Activated naive CD4-positive, alpha-beta T cell treated with anti-CD3 and anti-CD28 coated beads, Interleukin-2, amount 50 U/mL, for 72 hours (primary cell): ENCODE results near the gene ANKRD9. TPM values are rescaled to one million over a fixed set of nuclear protein-coding genes. Genes with fewer than 3 reads are reported as not detected.
A peak's percentile ranks its signal among the peaks of the same experiment; 100 is the strongest.

Experiments used
- ATAC-seq, 2 donors: fragments of 150-1000 bp; cut with Tn5 transposase; 2 replicates each; pipeline ENCODE4 v1.10.0; 2021; ENCODE audit warnings: mild to moderate bottlenecking in 2 of 2, moderate library complexity in 2 of 2
- DNase-seq, 2 donors: peaks; one replicate each; pipeline ENCODE4 v3.0.0; 2021 to 2022; ENCODE audit warnings: low spot score in 2 of 2
- H3K27ac Mint-ChIP-seq, 2 donors: one replicate each; pipeline ENCODE4 v1.8.0; 2022; ENCODE audit warnings: mild to moderate bottlenecking in 2 of 2, mixed read lengths in 2 of 2
- H3K36me3 Mint-ChIP-seq, 2 donors: one replicate each; pipeline ENCODE4 v1.8.0; 2022; ENCODE audit warnings: mixed read lengths in 2 of 2
- H3K9me3 Mint-ChIP-seq, 2 donors: one replicate each; pipeline ENCODE4 v1.8.0; 2022; ENCODE audit warnings: mixed read lengths in 2 of 2
- total RNA-seq, 2 donors: library from RNA; stranded (reverse); gene quantifications; one replicate each; pipeline ENCODE4 v1.2.3, GENCODE V29; 2022

ANKRD9 gene
- total RNA-seq, 2 donors from 2014 or later: 5.2 to 15.8 TPM

DNA sequence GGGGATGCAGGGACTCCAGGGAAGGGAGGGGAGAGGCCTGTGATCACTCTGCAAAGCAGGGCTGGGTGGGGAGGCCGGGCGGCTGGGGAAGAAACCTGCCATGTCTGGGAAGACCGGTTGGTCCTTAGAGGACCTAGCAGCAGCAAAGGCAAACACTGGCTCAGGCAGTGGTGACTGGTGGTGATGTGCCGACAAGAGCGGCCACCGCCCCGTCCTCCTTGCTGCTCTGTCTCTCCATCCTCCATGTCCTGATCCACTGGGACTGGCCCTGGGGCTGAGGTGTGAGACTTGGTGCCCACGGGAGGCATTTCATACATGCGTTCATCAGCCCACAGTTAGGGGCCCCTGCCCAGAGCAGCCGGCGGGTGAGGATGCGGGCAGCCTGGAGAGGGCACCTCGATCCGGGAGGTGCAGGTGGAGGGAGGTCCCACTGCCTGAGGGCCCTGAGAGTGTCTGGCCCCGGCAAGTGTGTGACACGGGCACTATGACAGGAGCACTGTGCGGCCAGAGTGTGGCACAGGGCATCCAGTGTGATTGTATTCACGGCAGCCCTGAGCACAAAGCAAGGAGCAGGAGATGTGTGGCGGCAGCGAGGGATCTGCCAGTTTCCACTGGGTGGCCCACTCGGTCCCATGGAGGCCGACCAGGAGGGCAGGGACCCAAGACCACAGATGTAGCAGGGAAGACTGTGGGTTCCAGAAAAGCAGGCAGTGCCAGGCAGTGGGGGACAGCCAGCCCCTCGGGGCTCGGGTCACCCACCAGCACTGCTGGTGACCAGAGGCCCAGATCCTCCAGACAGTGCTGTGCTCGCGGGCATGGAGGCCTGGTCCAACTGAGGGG, 13.9 kb downstream of the ANKRD9 start:
- Mint-ChIP-seq H3K27ac (peak overlapping the region; percentile 17 to 72), H3K36me3 (no peaks in the 10 kb centered on the region), H3K9me3 (no peaks in the 10 kb centered on the region)
- ATAC-seq: no peak
- DNase-seq: no peak

DNA sequence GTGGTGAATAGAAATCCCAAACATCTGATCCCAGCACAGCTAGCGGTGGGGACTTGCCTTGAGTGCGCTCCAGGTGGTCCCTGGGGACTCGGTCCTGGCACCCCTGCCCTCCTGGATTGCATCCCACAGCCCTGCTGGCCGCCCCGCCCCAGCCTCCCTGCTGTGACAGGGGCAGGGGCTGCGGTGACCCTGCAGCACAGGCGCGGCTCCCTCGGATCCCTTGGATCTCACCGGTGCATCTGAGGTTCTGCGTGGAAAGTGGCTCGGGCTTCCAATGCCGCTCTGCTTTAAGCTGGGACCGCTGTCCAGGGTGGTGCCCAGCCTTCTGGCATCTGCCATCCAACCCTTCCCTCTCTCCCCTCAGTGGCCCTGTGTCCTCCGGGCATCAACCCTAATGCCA, 16.0 kb downstream of the ANKRD9 start:
- ATAC-seq: no peak

DNA sequence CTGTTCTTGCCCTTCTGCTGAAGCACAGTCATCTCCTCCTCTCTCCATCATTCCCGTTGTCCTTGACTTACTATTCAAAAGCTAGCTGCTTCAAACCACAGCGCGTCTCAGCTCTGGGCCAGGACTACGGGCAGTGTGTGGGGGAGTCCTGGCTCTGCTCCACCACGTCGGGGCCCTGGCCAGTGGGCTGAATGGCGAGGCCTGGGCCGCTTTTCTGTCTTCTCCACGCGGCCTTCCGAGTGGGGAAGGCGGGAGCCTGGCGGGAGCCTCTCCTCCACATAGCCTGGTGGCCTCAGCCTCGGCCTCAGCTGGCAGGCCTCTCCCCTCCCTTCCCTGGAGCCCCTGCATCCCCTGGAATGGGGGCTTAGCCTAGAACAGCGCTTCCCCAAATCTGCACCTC, 16.5 kb downstream of the ANKRD9 start:
- ATAC-seq: no peak
- no peaks in the 10 kb centered on the region for H3K9me3 Mint-ChIP-seq
- DNase-seq: no peak
- peak overlapping the region in 1 of 2 donors; percentile 61 for H3K27ac Mint-ChIP-seq
- H3K36me3 Mint-ChIP-seq: no peaks in the 10 kb centered on the region

More for the DNA sequence above, 16.0 kb downstream of the ANKRD9 start:
- Mint-ChIP-seq H3K36me3 (no peaks in the 10 kb centered on the region), H3K9me3 (no peaks in the 10 kb centered on the region), H3K27ac (no peak overlapping the region)
- DNase-seq: no peak

DNA sequence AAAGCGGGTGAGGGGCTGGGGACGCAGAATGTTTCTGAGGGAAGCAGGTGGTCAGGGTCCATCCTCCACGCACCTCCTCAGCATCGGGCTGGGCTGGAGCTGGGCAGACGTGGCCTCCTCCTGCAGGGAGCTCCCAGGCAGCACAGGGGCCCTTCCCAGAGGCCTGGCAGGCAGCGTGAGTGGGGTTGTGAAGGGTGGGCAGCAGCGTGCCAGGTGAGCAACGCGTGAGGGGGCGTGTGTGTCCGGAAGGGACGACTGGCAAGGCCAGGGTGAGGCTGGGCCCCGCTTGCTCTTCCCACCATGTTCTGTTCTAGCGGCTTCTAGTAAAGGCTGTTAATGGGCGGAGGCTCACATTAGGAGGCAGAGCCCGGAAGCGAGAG, 17.1 kb downstream of the ANKRD9 start:
- no peak overlapping the region for H3K27ac Mint-ChIP-seq

DNA sequence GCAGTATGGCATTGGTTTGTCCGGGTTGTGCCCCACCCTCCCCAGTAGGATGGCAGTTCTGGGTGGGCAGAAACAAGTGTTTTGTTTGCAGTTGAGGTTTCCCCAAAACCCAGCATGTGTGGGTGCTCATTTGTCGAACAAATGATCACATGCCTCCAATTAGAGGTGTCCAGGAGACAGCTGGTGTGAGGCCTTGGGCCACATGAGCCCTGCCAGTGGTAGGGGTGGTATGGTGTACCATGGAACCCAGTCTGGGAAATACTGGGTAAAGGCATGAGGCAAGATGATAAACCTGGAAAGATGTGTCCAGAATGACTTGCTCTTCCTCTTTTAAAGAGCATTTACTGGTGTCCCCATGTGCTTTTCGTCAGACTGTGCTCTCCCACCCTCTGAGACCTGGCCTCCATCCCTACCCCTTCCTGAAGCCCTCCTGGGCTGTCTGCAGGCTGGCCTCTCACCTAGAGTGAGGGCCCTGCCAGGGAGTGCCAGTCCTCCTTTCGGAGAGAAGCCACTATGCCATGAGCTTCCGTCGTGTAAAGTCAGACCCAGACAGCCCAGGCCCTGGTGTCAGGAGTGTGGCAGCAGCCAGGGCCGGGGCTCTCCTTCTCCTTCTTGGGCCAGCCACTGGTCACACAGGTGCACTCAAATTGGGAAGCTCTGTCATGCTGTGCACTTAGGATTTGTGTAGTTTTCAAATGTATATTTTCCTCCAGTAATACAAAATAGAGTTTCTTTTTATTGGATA, 17.6 kb downstream of the ANKRD9 start:
- DNase-seq (no peak), ATAC-seq (no peak)
- H3K27ac Mint-ChIP-seq: no peak overlapping the region

More for the DNA sequence above, 17.1 kb downstream of the ANKRD9 start:
- no peak for ATAC-seq
- Mint-ChIP-seq H3K36me3 (no peaks in the 10 kb centered on the region), H3K9me3 (no peaks in the 10 kb centered on the region)
- DNase-seq: no peak

DNA sequence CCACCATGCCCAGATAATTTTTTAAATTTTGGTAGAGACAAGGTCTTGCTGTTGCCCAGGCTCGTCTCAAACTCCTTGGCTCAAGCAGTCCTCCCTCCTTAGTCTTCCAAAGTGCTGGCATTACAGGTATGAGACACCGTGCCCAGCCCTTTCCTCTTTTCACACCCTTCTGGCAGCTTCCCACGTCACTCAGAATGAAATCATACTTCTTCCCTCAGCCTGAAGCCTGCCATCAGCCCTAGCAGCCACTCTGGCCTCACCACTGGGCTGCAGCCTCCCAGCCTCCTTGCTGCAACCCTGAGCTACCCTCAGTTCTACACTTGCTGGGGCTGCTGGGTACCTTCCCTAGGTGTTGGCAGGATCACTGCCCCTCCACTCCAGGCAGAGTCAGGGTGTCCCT, 18.2 kb downstream of the ANKRD9 start:
- Mint-ChIP-seq H3K27ac (no peak overlapping the region), H3K36me3 (no peaks in the 10 kb centered on the region), H3K9me3 (no peaks in the 10 kb centered on the region)
- no peak for ATAC-seq
- no peak for DNase-seq

More for the DNA sequence above, 17.6 kb downstream of the ANKRD9 start:
- Mint-ChIP-seq H3K36me3 (no peaks in the 10 kb centered on the region), H3K9me3 (no peaks in the 10 kb centered on the region)

DNA sequence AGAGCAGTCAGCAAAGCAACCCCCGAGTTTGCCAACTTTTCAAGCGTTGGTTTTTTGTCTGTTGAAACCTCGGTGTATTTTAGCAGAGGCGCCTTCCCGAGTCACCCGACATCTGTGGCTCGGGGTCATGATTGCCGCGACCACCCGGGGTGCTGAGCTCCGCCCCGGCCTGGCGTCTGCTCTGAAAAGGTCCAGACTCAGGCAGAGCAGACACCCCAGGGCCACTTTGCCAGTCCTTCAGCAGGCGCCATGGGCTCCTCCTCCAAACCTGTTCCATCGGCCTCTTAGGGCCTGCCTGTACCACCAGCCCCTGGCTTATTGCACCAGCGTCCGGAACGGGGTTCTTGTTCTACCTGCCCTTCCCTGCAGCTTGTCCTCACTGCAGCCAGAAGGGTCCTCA, 19.1 kb downstream of the ANKRD9 start:
- H3K27ac Mint-ChIP-seq: no peak overlapping the region
- H3K36me3 Mint-ChIP-seq: no peaks in the 10 kb centered on the region
- no peak for DNase-seq
- no peaks in the 10 kb centered on the region for H3K9me3 Mint-ChIP-seq
- ATAC-seq: no peak

DNA sequence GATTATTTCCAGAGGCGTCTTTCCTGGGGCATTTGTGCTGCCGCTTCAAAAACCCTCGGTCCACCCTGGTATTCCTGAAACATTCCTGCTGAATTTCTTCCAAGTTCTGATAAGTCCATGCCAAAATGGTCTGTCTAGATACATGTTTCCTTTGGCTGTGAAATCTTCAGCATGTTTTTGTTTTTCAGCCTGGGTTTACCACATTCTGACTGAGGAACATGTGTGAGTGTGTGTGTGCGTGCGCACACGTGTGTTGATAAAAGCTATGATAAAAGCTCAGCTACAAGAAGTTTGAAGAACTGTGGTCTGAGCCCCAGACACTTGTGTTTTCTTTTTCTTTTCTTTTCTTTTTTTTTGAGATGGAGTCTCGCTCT, 22.4 kb downstream of the ANKRD9 start:
- no peak overlapping the region for H3K27ac Mint-ChIP-seq
- ATAC-seq: no peak
- peaks cover 5 to 6% of the 10 kb centered on the region in 2 donors for H3K36me3 Mint-ChIP-seq
- no peak for DNase-seq
- H3K9me3 Mint-ChIP-seq: peaks cover 4% of the 10 kb centered on the region in 2 donors

DNA sequence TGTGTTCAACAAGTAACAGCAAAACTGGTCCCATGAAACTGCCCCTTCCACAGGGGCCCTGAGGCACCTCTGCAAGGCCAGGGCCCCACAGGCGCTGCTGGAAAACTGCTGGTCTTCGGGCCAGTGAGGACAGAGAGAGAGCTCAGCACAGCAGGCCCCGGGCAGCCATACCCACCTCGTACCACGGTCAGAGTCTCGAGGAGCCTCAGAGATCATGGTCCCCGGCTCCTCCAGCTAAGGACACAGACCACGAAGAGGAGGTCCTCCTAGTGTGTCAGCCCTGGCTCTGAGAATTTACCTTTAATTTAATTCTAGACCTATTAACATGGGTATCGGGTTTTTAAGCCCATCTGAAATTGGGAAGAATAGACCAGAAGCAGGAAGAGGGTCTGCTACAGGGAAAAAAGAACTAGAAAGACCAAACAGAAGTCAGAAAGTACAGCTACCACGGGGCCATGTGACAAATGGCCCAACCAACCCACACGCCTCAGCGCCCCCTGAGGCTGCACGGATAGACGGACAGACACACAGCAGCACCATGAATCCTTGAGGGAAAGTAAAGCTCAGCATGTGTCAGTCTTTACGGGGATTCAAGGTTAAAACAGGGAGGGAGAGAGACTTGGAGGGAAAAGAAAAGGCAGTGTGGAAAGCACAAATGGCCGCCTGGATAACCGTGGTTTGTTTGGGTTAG, 22.9 kb downstream of the ANKRD9 start:
- Mint-ChIP-seq H3K27ac (peak overlapping the region; percentile 9 to 10), H3K9me3 (peaks cover 5% of the 10 kb centered on the region in 2 donors), H3K36me3 (peaks cover 6 to 7% of the 10 kb centered on the region in 2 donors)
- DNase-seq (no peak), ATAC-seq (no peak)

DNA sequence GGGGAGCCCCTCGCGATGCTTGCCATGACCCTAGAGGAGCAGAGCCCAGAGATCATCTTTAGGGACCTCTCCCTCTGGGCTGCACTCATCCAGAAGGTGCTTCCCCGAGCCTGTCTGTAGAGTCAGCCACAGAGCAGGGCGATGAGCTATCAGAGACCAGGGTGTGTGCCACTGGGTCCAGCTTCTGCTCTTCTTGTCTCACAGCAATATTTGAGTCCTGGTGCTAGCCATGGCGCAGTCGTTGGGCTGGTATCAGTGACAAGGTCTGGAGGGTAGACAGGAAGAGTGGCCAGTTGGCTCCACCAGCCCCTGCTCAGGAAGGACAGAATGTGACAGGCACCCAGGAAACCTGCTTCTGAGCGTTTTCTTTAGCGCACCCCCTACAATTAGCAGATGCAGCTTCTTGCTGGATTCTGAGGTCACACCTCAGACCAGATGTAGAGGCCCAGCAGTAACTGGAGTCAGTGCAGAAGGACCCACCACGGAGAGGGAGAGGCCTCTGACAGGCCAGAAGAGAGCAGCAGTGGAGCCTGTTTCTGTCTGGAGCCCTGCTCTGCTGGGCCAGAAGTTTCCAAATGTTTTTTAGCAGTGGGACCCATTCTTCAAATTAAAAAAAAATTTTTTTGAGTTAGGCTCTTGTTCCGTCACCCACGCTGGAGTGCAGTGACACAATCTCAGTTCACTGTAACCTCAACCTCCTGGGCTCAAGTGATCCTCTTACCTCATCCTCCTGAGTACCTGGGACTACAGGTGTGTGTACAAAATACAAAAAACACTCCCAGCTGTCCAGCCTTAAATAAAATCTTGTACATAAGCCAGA, 23.7 kb downstream of the ANKRD9 start:
- peaks cover 6 to 7% of the 10 kb centered on the region in 2 donors for H3K36me3 Mint-ChIP-seq
- H3K9me3 Mint-ChIP-seq: peaks cover 5% of the 10 kb centered on the region in 2 donors
- no peak overlapping the region for H3K27ac Mint-ChIP-seq
- DNase-seq (no peak), ATAC-seq (no peak)

DNA sequence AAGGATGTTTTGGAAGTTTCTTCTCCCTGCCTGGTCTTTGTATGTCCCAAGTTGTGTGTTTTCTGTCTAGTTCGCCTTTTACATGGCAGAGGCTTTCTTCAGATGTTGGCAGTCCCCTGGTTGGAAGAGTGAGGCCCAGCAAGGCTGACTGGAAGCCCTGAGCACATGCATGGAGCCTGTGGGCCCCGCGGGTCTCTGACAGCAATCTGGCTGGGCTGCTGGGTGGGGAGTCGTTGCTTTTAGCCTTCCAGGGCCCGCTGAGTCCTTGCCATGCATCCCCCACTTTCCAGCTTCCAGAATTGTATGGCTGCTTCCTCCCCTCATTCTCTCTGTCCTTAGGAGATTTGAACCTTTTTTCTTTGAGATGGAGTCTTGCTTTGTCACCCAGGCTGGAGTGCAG, 25.3 kb downstream of the ANKRD9 start:
- H3K27ac Mint-ChIP-seq: no peak overlapping the region
- no peak for DNase-seq

DNA sequence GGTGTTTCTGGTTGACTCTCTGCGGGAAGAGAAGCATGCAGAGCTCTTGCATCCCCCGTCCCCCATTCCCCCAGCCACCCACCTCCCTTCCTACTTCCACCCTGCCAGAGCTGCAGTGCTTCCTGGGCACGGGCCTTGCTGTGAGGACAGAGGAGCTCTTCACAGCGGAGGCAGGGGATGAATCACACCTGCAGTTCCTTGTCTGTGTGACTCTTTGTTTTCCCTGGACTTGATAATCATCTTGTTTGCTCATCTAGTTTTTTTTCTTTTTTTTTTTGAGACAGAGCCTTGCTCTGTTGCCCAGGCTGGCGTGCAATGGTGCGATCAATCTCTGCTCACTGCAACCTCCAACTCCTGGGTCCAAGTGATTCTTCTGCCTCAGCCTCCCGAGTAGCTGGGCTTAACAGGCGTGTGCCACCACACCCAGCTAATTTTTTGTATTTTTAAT, 27.8 kb downstream of the ANKRD9 start:
- DNase-seq (no peak), ATAC-seq (no peak)
- Mint-ChIP-seq H3K27ac (no peak overlapping the region), H3K9me3 (peaks cover 5% of the 10 kb centered on the region in 2 donors), H3K36me3 (peaks cover 6 to 7% of the 10 kb centered on the region in 2 donors)

More for the DNA sequence above, 25.3 kb downstream of the ANKRD9 start:
- Mint-ChIP-seq H3K36me3 (peaks cover 6 to 7% of the 10 kb centered on the region in 2 donors), H3K9me3 (peaks cover 5% of the 10 kb centered on the region in 2 donors)
- no peak for ATAC-seq

DNA sequence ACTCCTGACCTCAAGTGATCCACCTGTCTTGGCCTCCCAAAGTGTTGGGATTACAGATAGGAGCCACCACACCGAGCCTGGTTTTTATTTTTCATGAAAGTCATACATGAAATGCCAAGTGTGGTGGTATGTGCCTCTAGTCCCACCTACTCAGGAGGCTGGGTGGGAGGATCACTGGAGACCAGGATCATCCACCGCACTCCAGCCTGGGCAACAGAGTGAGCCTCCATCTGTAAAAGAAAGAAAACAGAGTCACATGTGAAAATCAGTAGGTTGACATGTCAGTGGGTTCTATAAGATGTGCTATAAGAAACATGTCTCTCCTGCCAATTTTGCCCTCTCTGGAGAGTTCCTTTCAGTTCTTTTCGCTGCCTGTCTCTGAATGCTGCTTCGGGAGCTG, 28.2 kb downstream of the ANKRD9 start:
- ATAC-seq (no peak), DNase-seq (no peak)
- H3K36me3 Mint-ChIP-seq: peaks cover 6 to 7% of the 10 kb centered on the region in 2 donors
- peaks cover 5% of the 10 kb centered on the region in 2 donors for H3K9me3 Mint-ChIP-seq
- no peak overlapping the region for H3K27ac Mint-ChIP-seq

DNA sequence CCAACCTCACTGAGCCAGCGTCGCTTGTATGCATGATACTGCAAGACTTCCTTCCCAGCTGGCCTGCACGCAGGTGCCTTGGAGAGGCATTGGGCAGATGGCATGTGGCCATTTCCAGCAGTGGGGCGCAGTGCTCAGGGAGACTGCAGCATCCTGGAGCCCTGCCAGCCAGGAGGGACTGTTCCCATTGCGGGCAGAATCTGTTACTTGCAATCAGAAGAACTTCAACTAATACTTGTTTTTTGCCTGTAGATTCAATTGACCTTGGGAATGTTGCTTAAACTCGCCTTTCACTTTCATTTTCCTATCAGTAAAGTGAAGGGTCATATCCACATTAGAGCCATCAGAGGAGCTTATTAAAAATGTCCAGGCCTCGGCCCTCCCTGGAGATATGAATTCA, 29.8 kb downstream of the ANKRD9 start:
- Mint-ChIP-seq H3K36me3 (peaks cover 6 to 7% of the 10 kb centered on the region in 2 donors), H3K27ac (peak overlapping the region in 1 of 2 donors; percentile 82), H3K9me3 (peaks cover 5% of the 10 kb centered on the region in 2 donors)
- DNase-seq (no peak), ATAC-seq (no peak)

DNA sequence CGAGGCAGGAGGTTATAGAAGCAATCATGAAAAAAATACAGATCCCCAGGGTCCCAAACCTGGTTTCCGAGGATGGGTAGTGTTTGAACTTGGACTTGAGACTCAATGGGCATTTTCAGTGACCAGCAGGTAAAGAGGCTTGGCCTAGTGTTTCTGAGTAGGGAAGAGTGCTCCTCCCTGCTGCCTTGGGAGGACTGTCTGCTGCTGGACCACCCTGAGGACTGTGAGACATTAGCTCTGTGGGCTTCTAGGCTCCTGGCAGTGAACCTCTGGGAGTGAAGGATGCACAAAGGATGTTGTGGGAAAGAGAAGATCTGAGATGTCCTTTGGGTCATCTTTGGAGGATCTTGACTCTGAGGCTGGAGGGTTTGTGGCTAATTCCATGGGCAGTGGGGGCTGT, 30.5 kb downstream of the ANKRD9 start:
- peaks cover 6 to 7% of the 10 kb centered on the region in 2 donors for H3K36me3 Mint-ChIP-seq
- no peak for ATAC-seq
- H3K27ac Mint-ChIP-seq: no peak overlapping the region
- peaks cover 5% of the 10 kb centered on the region in 2 donors for H3K9me3 Mint-ChIP-seq
- no peak for DNase-seq

DNA sequence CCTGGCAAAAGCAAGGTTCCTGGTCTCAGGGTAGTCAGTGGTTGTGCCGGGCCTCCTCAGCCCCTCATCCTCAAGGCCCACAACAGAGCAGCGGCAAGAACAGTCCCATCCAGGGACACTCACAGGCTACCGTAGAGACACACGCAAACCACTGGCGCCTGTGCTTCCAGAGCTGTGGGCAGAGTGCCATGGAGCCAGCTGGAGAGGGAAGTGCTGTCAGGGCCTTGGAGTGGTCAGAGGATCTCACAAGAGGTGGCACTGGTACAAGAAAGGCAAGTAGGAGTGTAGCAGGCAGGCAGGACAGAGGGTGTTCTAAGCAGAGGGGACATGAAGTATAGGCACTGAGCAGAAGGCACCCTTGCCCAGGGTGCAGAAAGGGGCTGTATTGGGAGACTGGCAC, 34.6 kb downstream of the ANKRD9 start:
- ATAC-seq (no peak), DNase-seq (no peak)
- Mint-ChIP-seq H3K9me3 (no peaks in the 10 kb centered on the region), H3K36me3 (no peaks in the 10 kb centered on the region), H3K27ac (no peak overlapping the region)
